ENCODE data around the gene RBMX.

DNA sequence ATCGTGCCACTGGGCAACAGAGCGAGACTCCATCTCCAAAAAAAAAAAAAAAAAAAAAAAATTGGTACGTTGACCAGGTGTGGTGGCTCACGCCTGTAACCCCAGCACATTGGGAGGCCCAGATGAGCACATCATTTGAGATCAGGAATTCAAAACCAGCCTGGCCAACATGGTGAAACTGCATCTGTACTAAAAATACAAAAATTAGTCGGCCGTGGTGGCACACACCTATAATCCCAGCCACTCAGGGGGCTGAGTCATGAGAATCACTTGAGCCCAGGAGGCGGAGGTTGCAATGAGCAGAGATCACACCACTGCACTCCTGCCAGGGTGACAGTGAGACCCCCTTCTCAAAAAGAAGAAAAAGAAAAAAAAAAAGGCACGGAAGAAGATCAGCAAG lies 24.5 kb downstream of the RBMX start:
- TF ChIP-seq, protein P1, sequence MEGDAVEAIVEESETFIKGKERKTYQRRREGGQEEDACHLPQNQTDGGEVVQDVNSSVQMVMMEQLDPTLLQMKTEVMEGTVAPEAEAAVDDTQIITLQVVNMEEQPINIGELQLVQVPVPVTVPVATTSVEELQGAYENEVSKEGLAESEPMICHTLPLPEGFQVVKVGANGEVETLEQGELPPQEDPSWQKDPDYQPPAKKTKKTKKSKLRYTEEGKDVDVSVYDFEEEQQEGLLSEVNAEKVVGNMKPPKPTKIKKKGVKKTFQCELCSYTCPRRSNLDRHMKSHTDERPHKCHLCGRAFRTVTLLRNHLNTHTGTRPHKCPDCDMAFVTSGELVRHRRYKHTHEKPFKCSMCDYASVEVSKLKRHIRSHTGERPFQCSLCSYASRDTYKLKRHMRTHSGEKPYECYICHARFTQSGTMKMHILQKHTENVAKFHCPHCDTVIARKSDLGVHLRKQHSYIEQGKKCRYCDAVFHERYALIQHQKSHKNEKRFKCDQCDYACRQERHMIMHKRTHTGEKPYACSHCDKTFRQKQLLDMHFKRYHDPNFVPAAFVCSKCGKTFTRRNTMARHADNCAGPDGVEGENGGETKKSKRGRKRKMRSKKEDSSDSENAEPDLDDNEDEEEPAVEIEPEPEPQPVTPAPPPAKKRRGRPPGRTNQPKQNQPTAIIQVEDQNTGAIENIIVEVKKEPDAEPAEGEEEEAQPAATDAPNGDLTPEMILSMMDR (IDR thresholded peaks at IDR 0.05; ENCODE audit: low read depth, low read length), result no peak
- TF ChIP-seq POLR2A (IDR thresholded peaks at IDR 0.05; ENCODE audit: extremely low read depth, insufficient read length) (no peak), MYC (IDR thresholded peaks at IDR 0.05; ENCODE audit: low read depth, low read length) (no peak)
